CD4-positive, alpha-beta T cell treated with Interleukin-15 for 4 hours (primary cell): ENCODE results near the gene NRXN3.

ENCODE experiments used
- DNase-seq: peaks from one replicate; pipeline ENCODE4 v3.0.0-alpha.2; 2020; ENCODE audit warnings: low spot score

The NRXN3 gene

DNA sequence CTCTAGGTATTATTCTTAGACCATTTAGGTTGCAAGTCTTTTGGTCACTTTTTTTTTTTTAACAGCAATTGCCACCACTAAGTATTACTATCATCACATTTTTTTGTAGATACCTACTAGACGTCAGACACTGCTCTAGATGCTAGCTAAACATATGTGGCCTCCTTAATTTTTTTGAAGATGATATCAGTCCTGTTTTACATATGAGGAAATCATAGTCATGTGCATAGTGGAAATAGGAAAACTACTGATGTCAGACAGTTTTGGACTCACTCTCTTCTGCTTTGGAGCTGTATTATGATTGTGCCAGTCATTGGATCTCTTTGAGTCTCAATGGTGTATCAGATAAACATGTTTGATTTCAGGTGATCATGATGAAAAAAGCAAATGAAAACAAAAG is 1736.8 kb downstream of the NRXN3 start:
- no peak for DNase-seq

DNA sequence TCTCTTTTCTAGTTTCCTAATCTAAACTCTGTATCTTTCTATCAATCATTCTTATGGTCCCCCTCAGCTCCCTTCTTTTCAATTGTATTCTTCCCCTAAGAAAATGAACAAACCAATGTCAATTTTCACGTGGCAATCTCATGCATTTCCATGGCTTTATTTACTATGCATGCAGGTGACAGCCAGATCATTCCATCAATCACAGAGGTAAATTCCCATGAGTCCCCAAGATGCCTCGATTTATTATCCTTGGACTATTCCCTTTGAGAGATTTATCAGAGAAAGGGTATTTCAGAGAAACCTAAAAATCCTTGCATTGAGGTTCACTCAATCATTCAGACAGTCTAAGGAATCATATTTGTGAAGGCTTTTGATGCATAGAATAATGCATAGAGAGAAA is 1739.9 kb downstream of the NRXN3 start:
- DNase-seq, result no peak

DNA sequence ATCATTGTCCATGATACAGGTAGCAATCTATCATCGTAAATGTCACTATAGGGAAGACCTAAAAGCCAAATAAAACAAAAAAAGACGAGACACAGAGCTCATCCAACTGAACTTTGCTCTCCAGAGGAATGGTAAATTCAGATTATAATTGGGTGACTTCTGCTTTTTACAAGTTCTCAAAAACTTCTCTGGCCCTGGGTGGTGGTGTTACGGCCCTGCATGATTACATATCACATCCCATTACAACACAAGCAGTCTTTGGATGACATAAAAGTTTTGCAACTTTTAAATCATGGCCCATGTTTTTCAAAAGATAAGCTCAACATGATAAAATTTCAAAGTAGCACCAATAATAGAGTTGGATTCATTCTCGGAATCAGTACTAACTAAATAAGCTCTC is 1741.6 kb downstream of the NRXN3 start:
- no peak for DNase-seq

DNA sequence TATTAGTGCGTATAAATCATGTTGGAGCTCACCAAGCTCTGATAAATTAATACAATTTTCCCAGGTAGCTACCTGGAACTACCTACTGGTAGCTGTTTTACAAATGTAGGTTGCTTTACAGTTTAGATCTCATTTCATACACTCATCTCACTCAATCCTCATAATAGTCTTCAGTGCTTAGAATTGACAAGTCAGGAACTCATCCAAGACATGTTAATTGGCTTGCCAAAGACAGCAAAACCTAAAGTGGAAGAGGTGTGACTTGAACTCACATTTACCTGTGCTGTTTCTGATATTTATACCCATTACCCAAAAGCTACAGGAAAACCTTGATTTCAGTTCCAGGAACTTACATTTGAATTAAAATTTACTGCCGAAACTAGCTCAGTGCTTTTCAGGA is 1744.4 kb downstream of the NRXN3 start:
- no peak for DNase-seq

DNA sequence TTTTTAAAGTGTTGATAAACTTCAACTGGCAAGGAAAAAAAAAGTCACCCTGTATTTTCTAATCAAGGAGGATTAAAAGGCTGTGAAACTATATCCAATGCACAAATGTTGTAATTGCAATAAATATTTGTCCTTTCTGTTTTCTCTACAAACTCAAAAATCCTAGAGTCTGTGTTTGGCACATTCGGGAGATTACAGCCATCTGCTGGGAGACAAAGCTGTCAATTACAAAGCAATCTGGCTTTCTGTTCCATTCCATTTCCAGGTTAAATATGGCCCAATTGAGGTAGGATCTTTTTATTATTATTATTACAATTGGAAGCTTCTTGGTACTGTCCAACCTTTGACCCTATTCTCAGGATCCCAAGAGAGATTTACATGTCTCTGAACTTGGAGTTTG is 1745.2 kb downstream of the NRXN3 start:
- DNase-seq, result no peak

DNA sequence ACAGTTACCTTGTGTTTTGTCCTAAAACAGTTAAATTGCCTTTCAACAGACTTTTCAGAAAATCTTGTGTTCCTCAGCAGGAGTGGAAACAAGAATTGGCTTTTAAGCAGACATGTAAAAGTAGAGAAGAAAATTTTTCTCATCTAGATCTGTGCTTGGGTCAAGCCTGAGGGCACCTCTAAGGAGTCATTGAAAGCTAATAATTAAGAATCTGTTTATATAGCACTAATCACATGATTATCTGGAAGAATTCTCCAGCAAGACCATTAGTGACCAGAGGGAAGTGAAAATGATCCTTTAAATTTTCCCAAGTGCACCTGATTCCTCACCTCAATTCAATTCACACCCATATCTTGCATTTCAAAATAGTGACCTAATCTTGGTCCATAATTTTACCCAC is 1746.1 kb downstream of the NRXN3 start:
- DNase-seq, result no peak

DNA sequence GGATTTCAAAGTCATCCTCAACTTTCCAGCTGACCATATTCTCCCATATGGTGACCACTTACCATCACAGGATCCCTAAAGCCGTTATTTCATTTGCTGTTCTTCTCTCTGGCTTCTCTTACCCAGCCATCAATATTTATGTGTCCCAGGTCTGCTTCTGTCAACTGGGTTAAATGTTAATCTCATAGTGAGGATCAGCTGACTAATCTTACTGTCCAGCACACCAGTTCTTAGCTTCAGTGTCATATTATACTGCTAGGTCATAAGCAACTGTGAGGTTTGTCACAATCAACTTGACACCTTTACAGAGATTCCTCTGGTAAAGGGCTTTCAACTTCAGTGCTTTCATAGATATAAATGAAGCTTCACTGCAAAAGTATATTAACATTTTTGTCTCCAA is 1746.7 kb downstream of the NRXN3 start:
- DNase-seq, result no peak
